ENCODE data around the gene SPATS2L. TPM values are rescaled to one million over a fixed set of nuclear protein-coding genes. Genes with fewer than 3 reads are reported as not detected.
A peak's percentile ranks its signal among the peaks of the same experiment; 100 is the strongest.
"Not testable (repeated sequence)": the region's sequence is repeated elsewhere in the genome, so short reads cannot be mapped to it uniquely, and the experiment has no call there.

Gene SPATS2L
- total RNA-seq, 2 donors from 2014 or later, result 40.3 to 89.9 TPM

GRCh38 chr2:200342654-200343053 lies 36.2 kb downstream of the SPATS2L start:
- Histone ChIP-seq H3K36me3 (ENCODE audit: control insufficient read depth, insufficient read depth, low read length) (peaks cover 5% of the 10 kb centered on the region), H3K27me3 (ENCODE audit: control insufficient read depth, insufficient read depth, low read length, poor library complexity, severe bottlenecking) (no peaks in the 10 kb centered on the region), H3K9ac (ENCODE audit: extremely low read depth, low read length, poor library complexity, severe bottlenecking) (no peak overlapping the region), H3K27ac (ENCODE audit: low read depth, low read length) (no peak overlapping the region), H3K4me3 (ENCODE audit: low read length) (no peak overlapping the region), H3K9me3 (ENCODE audit: control insufficient read depth, low read length) (peaks cover 12% of the 10 kb centered on the region), H3K4me1 (ENCODE audit: control insufficient read depth, insufficient read depth, low read length) (no peaks in the 10 kb centered on the region)
- peaks cover 9% of the 10 kb centered on the region for H3K4me1 Mint-ChIP-seq
- 83% methylated on average over 1 of the region's 1 CpG; no CpG with 5 or more reads in 1 of the 2 experiments for WGBS, 2 experiments (ENCODE audit: insufficient coverage in 1 of 2, insufficient read length in 1 of 2)
- peaks cover 8% of the 10 kb centered on the region for H3K9me3 Mint-ChIP-seq
- no peak for DNase-seq
- TF ChIP-seq CTCF (conservative IDR thresholded peaks at IDR 0.05), result no peak
- H3K36me3 Mint-ChIP-seq (ENCODE audit: low read depth), result peaks cover 19% of the 10 kb centered on the region
- H3K4me3 Mint-ChIP-seq, result no peak overlapping the region
- H3K27me3 Mint-ChIP-seq (ENCODE audit: insufficient read depth), result no peaks in the 10 kb centered on the region
- no peak overlapping the region for H3K27ac Mint-ChIP-seq

GRCh38 chr2:200344202-200344601 lies 37.7 kb downstream of the SPATS2L start:
- DNase-seq; H3K4me3 Mint-ChIP-seq; H3K9me3 Mint-ChIP-seq; H3K27ac Mint-ChIP-seq; H3K4me3 ChIP-seq (ENCODE audit: low read length); H3K36me3 ChIP-seq (ENCODE audit: control insufficient read depth, insufficient read depth, low read length); H3K27me3 Mint-ChIP-seq (ENCODE audit: insufficient read depth); H3K27ac ChIP-seq (ENCODE audit: low read depth, low read length); H3K27me3 ChIP-seq (ENCODE audit: control insufficient read depth, insufficient read depth, low read length, poor library complexity, severe bottlenecking); H3K4me1 ChIP-seq (ENCODE audit: control insufficient read depth, insufficient read depth, low read length); H3K4me1 Mint-ChIP-seq; H3K9ac ChIP-seq (ENCODE audit: extremely low read depth, low read length, poor library complexity, severe bottlenecking): not testable (repeated sequence)
- 95 to 100% methylated on average over 1 of the region's 1 CpG for WGBS, 2 experiments (ENCODE audit: insufficient coverage in 1 of 2, insufficient read length in 1 of 2)
- H3K9me3 ChIP-seq (ENCODE audit: control insufficient read depth, low read length), result peaks cover 12% of the 10 kb centered on the region
- H3K36me3 Mint-ChIP-seq (ENCODE audit: low read depth), result peaks cover 24% of the 10 kb centered on the region

GRCh38 chr2:200345975-200346374 lies 39.5 kb downstream of the SPATS2L start:
- peaks cover 36% of the 10 kb centered on the region for H3K36me3 Mint-ChIP-seq (ENCODE audit: low read depth)
- Histone ChIP-seq H3K9me3 (ENCODE audit: control insufficient read depth, low read length) (peaks cover 12% of the 10 kb centered on the region), H3K27ac (ENCODE audit: low read depth, low read length) (no peak overlapping the region), H3K4me3 (ENCODE audit: low read length) (no peak overlapping the region), H3K36me3 (ENCODE audit: control insufficient read depth, insufficient read depth, low read length) (peaks cover 5% of the 10 kb centered on the region), H3K27me3 (ENCODE audit: control insufficient read depth, insufficient read depth, low read length, poor library complexity, severe bottlenecking) (no peaks in the 10 kb centered on the region), H3K4me1 (ENCODE audit: control insufficient read depth, insufficient read depth, low read length) (peaks cover 3% of the 10 kb centered on the region), H3K9ac (ENCODE audit: extremely low read depth, low read length, poor library complexity, severe bottlenecking) (no peak overlapping the region)
- no peak for DNase-seq
- H3K27ac Mint-ChIP-seq, result no peak overlapping the region
- WGBS, 2 experiments (ENCODE audit: insufficient coverage in 1 of 2, insufficient read length in 1 of 2), result 97% methylated on average over 1 of the region's 1 CpG; no CpG with 5 or more reads in 1 of the 2 experiments
- no peak overlapping the region for H3K4me3 Mint-ChIP-seq
- TF ChIP-seq CTCF (conservative IDR thresholded peaks at IDR 0.05), result no peak
- peaks cover 10% of the 10 kb centered on the region for H3K4me1 Mint-ChIP-seq
- H3K27me3 Mint-ChIP-seq (ENCODE audit: insufficient read depth), result no peaks in the 10 kb centered on the region
- H3K9me3 Mint-ChIP-seq, result peaks cover 8% of the 10 kb centered on the region

GRCh38 chr2:200347301-200347700 lies 40.8 kb downstream of the SPATS2L start:
- Histone ChIP-seq H3K36me3 (ENCODE audit: control insufficient read depth, insufficient read depth, low read length) (peaks cover 5% of the 10 kb centered on the region), H3K27me3 (ENCODE audit: control insufficient read depth, insufficient read depth, low read length, poor library complexity, severe bottlenecking) (no peaks in the 10 kb centered on the region), H3K4me1 (ENCODE audit: control insufficient read depth, insufficient read depth, low read length) (peaks cover 6% of the 10 kb centered on the region), H3K9me3 (ENCODE audit: control insufficient read depth, low read length) (peaks cover 12% of the 10 kb centered on the region), H3K27ac (ENCODE audit: low read depth, low read length) (no peak overlapping the region), H3K9ac (ENCODE audit: extremely low read depth, low read length, poor library complexity, severe bottlenecking) (no peak overlapping the region), H3K4me3 (ENCODE audit: low read length) (no peak overlapping the region)
- peaks cover 31% of the 10 kb centered on the region for H3K36me3 Mint-ChIP-seq (ENCODE audit: low read depth)
- H3K9me3 Mint-ChIP-seq, result peaks cover 8% of the 10 kb centered on the region
- no peaks in the 10 kb centered on the region for H3K27me3 Mint-ChIP-seq (ENCODE audit: insufficient read depth)
- no peak overlapping the region for H3K4me3 Mint-ChIP-seq
- TF ChIP-seq CTCF (conservative IDR thresholded peaks at IDR 0.05), result no peak
- no peak for DNase-seq
- 96 to 100% methylated on average over 1 to 3 of the region's 3 CpGs for WGBS, 2 experiments (ENCODE audit: insufficient coverage in 1 of 2, insufficient read length in 1 of 2)
- H3K4me1 Mint-ChIP-seq, result peaks cover 17% of the 10 kb centered on the region
- peak overlapping the region; percentile 56 for H3K27ac Mint-ChIP-seq

Data from endodermal cell (in vitro differentiated cells).